Liver (tissue), 9 donors: ENCODE data around the gene DLX2. TPM values are rescaled to one million over a fixed set of nuclear protein-coding genes. Genes with fewer than 3 reads are reported as not detected.

Experiments used
- DNase-seq: peaks from one replicate; pipeline ENCODE4 v3.0.0-alpha.2; 2017; ENCODE audit warnings: low spot score
- H3K27ac ChIP-seq, 2 donors: one replicate each; pipeline ENCODE4 v1.7.0; 2013; ENCODE audit warnings: inconsistent platforms in 2 of 2, low read length in 2 of 2, control low read depth in 1 of 2, low read depth in 1 of 2, mild to moderate bottlenecking in 1 of 2
- H3K27me3 ChIP-seq, 4 donors: one replicate each; pipeline versions ENCODE4 v1.6.1 to v1.7.0; 2013; ENCODE audit warnings: low read length in 3 of 4, inconsistent platforms in 1 of 4, mild to moderate bottlenecking in 1 of 4, moderate library complexity in 1 of 4; ENCODE audit not compliant: control insufficient read depth in 4 of 4, insufficient read depth in 4 of 4
- H3K36me3 ChIP-seq, 4 donors: one replicate each; pipeline versions ENCODE4 v1.6.1 to v1.7.0; 2013; ENCODE audit warnings: low read length in 3 of 4, mild to moderate bottlenecking in 3 of 4, low read depth in 1 of 4, moderate library complexity in 1 of 4; ENCODE audit not compliant: control insufficient read depth in 4 of 4, insufficient read depth in 3 of 4
- H3K4me1 ChIP-seq, 4 donors: one replicate each; pipeline versions ENCODE4 v1.6.1 to v1.7.0; 2013; ENCODE audit warnings: low read length in 3 of 4, mild to moderate bottlenecking in 3 of 4, moderate library complexity in 1 of 4; ENCODE audit not compliant: control insufficient read depth in 4 of 4, insufficient read depth in 4 of 4
- H3K4me3 ChIP-seq, 3 donors: one replicate each; pipeline versions ENCODE4 v1.6.1 to v1.7.0; 2013; ENCODE audit warnings: low read length in 3 of 3, control low read depth in 1 of 3, low read depth in 1 of 3, mild to moderate bottlenecking in 1 of 3
- H3K9ac ChIP-seq, 2 donors: one replicate each; pipeline ENCODE4 v1.7.0; 2013; ENCODE audit warnings: low read length in 2 of 2, mild to moderate bottlenecking in 2 of 2, moderate library complexity in 2 of 2, control low read depth in 1 of 2, low read depth in 1 of 2
- H3K9me3 ChIP-seq, 4 donors: one replicate each; pipeline versions ENCODE4 v1.6.1 to v1.7.0; 2013; ENCODE audit warnings: low read length in 3 of 4; ENCODE audit not compliant: control insufficient read depth in 4 of 4
- ATF3 ChIP-seq: IDR thresholded peaks from 2 replicates; pipeline ENCODE4 v1.6.1; 2016; ENCODE audit warnings: antibody characterized with exemption
- CTCF ChIP-seq: fragments of 150-350 bp; IDR thresholded peaks from 2 replicates; pipeline ENCODE4 v1.5.1; 2017; ENCODE audit warnings: improper control_type of control experiment, low read depth, low read length; ENCODE audit not compliant: missing input control
- FOXA2 ChIP-seq: IDR thresholded peaks from 2 replicates; pipeline ENCODE4 v1.6.1; 2016; ENCODE audit warnings: antibody characterized with exemption
- GABPA ChIP-seq, 2 donors: IDR thresholded peaks in 1 of 2; conservative IDR thresholded peaks in 1 of 2; 2 replicates each; pipeline ENCODE4 v1.6.1; 2016; ENCODE audit warnings: antibody characterized with exemption in 2 of 2, mild to moderate bottlenecking in 1 of 2, moderate library complexity in 1 of 2
- HNF4A ChIP-seq, 2 donors: conservative IDR thresholded peaks; 2 replicates each; pipeline ENCODE4 v1.6.1; 2016; ENCODE audit warnings: antibody characterized with exemption in 2 of 2, mild to moderate bottlenecking in 2 of 2
- HNF4G ChIP-seq: IDR thresholded peaks from 2 replicates; pipeline ENCODE4 v1.6.1; 2016; ENCODE audit warnings: antibody characterized with exemption
- JUND ChIP-seq, 2 donors: IDR thresholded peaks; 2 replicates each; pipeline ENCODE4 v1.6.1; 2016; ENCODE audit warnings: antibody characterized with exemption in 2 of 2
- MAX ChIP-seq: IDR thresholded peaks from 2 replicates; pipeline ENCODE4 v1.6.1; 2016; ENCODE audit warnings: antibody characterized with exemption
- NR2F2 ChIP-seq: IDR thresholded peaks from 2 replicates; pipeline ENCODE4 v1.6.1; 2016; ENCODE audit warnings: antibody characterized with exemption
- RAD21 ChIP-seq, 2 donors: IDR thresholded peaks; 2 replicates each; pipeline ENCODE4 v1.6.1; 2016; ENCODE audit warnings: antibody characterized with exemption in 2 of 2, mild to moderate bottlenecking in 2 of 2
- RXRA ChIP-seq, 2 donors: IDR thresholded peaks; 2 replicates each; pipeline ENCODE4 v1.6.1; 2017 to 2018; ENCODE audit warnings: antibody characterized with exemption in 2 of 2, mild to moderate bottlenecking in 1 of 2
- TAF1 ChIP-seq: conservative IDR thresholded peaks from 2 replicates; pipeline ENCODE4 v1.6.1; 2016; ENCODE audit warnings: antibody characterized with exemption, mild to moderate bottlenecking
- YY1 ChIP-seq: IDR thresholded peaks from 2 replicates; pipeline ENCODE4 v1.6.1; 2016; ENCODE audit warnings: antibody characterized with exemption, mild to moderate bottlenecking
- ZBTB33 ChIP-seq: IDR thresholded peaks from 2 replicates; pipeline ENCODE4 v1.6.1; 2016; ENCODE audit warnings: antibody characterized with exemption
- WGBS: extraction: QIAGEN DNeasy Blood & Tissue Kit; methylation state at CpG from one replicate; pipeline ENCODE4 v1.1.7; 2013; 5-methylcytosine and 5-hydroxymethylcytosine counted together
- polyA plus RNA-seq, 2 donors: library from polyadenylated mRNA; stranded (reverse) in 1 of 2; unstranded in 1 of 2; fragments of 200-250 nt in 1 of 2; fragments of >200 nt in 1 of 2; fragmentation: Nextera tagmentation in 1 of 2; extraction: Ambion mirVana in 1 of 2; gene quantifications; one replicate each; pipeline versions ENCODE4 v1.2.1 to v1.2.3, GENCODE V29; 2013 to 2015
- total RNA-seq, 2 donors: library from RNA; depleted of rRNA; stranded (reverse); fragments of >200 nt; gene quantifications; one replicate each; pipeline ENCODE4 v1.2.3, GENCODE V29; 2014
- donor health status: healthy.
- donor health status: healthy.
- donor health status: healthy.
- donor health status: healthy.
- donor health status: healthy.

DLX2 gene
- total and polyA plus RNA-seq, 4 donors: not detected

DNA sequence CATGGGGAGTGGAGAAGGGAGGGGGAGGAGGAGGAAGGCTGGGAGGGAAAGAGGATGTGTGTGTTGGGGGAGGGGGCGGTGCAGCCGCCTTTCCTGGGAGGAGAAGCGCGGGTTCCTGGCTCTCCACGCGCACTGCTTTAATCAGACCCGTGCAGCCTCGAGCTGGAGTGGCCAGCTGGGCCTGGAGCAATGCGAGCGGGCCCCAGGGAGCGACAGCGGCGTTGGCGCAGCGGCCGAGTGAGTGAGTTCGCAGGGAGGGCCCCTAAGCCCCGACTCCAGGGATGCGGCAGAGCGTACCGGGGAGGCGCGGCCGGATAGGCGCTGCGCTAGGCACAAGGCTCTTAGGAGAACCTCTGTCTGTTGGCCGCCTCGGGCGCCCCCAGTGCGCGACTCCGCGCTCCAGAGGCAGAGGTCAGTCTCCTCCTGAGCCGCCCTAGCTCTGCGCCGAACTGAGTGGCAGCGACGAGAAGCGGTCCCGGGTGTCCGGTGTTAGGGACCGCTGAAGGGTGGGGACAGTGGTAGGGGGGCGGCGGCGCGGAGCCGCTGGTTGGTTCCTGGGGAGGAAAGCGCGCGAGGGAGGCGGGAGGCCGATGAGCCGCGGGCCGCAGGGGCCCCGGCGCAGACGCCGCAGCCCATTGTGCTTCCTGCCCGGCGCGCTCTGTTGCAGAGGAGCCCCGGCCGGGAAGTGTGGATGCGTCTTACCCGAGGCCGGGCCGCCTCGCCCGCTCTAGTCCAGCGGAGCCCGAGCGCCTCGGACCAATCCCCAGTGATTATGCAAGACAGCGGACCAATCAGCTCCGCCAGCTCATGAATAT is 17.8 kb downstream of the DLX2 start:
- Histone ChIP-seq H3K27me3 (peaks cover under 1 to 72% (median 34%) of the 10 kb centered on the region in 4 donors), H3K27ac (no peak overlapping the region), H3K9me3 (peaks cover 0 to 6% (median 0%) of the 10 kb centered on the region in 4 donors), H3K4me1 (peaks cover 11 to 42% (median 22%) of the 10 kb centered on the region in 4 donors), H3K36me3 (no peaks in the 10 kb centered on the region), H3K9ac (no peak overlapping the region), H3K4me3 (peak overlapping the region in 1 of 3 donors; percentile 42)
- DNase-seq: peak; percentile 59
- 4% methylated on average over 76 of the region's 76 CpGs for WGBS
- TF ChIP-seq ZBTB33: no peak
- no peak for TF ChIP-seq HNF4G

DNA sequence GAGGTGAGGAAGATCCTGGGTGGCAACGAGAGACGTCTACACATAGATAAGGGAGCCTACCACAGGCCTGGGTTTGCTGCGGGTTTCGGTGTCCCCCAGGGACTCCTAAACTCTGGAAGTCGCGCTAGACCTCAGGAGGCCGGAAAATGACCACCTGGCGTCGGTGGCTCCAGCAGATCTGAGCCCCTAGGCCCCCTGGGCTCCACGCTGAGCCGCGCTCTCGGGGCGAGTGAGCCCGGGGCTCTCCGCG is 18.4 kb downstream of the DLX2 start:
- H3K36me3 ChIP-seq: no peaks in the 10 kb centered on the region
- peaks cover 5 to 68% (median 32%) of the 10 kb centered on the region in 4 donors for H3K27me3 ChIP-seq
- peaks cover 11 to 42% (median 22%) of the 10 kb centered on the region in 4 donors for H3K4me1 ChIP-seq
- WGBS: 11% methylated on average over 17 of the region's 17 CpGs
- H3K27ac ChIP-seq: no peak overlapping the region
- H3K4me3 ChIP-seq: peak overlapping the region in 1 of 3 donors; percentile 42
- TF ChIP-seq YY1 (no peak), HNF4G (no peak), MAX (no peak), HNF4A (conservative IDR thresholded peaks at IDR 0.05) (no peak), NR2F2 (no peak), CTCF (no peak), JUND (IDR thresholded peaks at IDR 0.05) (no peak), TAF1 (no peak), ATF3 (no peak), GABPA (IDR thresholded peaks at IDR 0.05 in 1 of 2, conservative IDR thresholded peaks at IDR 0.05 in 1 of 2) (no peak), RAD21 (IDR thresholded peaks at IDR 0.05) (no peak), RXRA (IDR thresholded peaks at IDR 0.05) (no peak), FOXA2 (no peak)
- DNase-seq: no peak
- peaks cover 0 to 6% (median 0%) of the 10 kb centered on the region in 4 donors for H3K9me3 ChIP-seq
- no peak overlapping the region for H3K9ac ChIP-seq
